ENCODE measurements around the gene PRKCB.

DNA sequence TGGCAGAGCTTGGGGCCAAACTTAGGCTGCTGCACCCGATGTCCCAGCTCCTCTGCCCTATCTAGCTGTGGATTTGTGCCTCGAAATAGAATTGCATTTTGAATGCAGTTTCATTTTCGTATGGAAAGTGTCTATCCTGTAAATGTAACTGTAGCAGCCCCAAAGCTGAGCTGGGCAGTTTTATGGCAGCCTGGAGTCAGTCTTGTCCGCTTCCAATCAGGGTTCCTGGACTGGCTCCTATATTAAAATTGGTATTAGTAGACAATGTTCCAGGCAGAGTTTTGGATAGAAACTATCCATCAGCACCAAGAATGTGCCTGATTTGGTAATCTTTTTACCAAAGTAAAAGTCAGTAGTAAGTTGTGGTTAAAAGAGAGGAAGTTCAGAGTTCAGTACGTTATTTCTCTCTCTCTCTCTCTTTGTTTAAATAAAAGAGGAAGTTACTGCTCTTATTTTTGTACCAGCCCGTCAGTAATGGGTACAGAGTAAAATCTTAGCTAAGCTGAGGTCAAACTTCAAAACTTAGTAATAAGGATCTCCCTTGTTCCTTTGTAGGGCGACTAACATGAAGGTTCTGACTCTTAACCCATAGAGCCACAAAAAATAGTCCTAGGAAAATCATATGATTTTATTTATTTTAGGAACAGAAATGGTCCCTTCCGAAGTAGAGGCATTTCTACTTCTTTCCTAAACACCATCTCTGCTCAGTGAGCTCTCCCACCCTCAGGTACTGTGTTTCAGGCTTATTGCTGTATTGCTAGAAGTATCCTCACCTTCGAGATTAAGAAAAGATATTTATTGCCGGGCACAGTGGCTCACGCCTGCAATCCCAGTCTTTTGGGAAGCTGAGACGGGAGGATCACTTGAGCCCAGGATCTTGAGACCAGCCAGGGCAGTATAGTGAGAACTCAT is 28.0 kb downstream of the PRKCB start:
- TF ChIP-seq, protein P1, sequence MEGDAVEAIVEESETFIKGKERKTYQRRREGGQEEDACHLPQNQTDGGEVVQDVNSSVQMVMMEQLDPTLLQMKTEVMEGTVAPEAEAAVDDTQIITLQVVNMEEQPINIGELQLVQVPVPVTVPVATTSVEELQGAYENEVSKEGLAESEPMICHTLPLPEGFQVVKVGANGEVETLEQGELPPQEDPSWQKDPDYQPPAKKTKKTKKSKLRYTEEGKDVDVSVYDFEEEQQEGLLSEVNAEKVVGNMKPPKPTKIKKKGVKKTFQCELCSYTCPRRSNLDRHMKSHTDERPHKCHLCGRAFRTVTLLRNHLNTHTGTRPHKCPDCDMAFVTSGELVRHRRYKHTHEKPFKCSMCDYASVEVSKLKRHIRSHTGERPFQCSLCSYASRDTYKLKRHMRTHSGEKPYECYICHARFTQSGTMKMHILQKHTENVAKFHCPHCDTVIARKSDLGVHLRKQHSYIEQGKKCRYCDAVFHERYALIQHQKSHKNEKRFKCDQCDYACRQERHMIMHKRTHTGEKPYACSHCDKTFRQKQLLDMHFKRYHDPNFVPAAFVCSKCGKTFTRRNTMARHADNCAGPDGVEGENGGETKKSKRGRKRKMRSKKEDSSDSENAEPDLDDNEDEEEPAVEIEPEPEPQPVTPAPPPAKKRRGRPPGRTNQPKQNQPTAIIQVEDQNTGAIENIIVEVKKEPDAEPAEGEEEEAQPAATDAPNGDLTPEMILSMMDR (IDR thresholded peaks at IDR 0.05) = no peak
- no peak for TF ChIP-seq POLR2A (IDR thresholded peaks at IDR 0.05)
